Suprapubic skin (tissue), 3 donors: Measurements from ENCODE around the gene PARD3B.

Experiments
- CTCF ChIP-seq, 2 donors: fragments of 200-600 bp in 1 of 2; fragments of 450-650 bp in 1 of 2; sonication (generic) in 1 of 2; IDR thresholded peaks; one replicate each; pipeline ENCODE4 v1.5.1; 2016 to 2019; ENCODE audit warnings: antibody characterized with exemption in 2 of 2, mild to moderate bottlenecking in 1 of 2, moderate library complexity in 1 of 2
- EP300 ChIP-seq: sonication (generic); formaldehyde crosslinking; IDR thresholded peaks from one replicate; pipeline ENCODE4 v1.6.1; 2017; ENCODE audit warnings: antibody characterized with exemption
- POLR2A ChIP-seq, 2 donors: fragments of 450-650 bp; IDR thresholded peaks; one replicate each; pipeline ENCODE4 v1.6.1; 2017; ENCODE audit warnings: antibody characterized with exemption in 2 of 2, mild to moderate bottlenecking in 2 of 2, moderate library complexity in 2 of 2

- TF ChIP-seq CTCF (IDR thresholded peaks at IDR 0.05), result no peak
- no peak for TF ChIP-seq POLR2A (IDR thresholded peaks at IDR 0.05)
- TF ChIP-seq EP300, result no peak
Observed at GRCh38 chr2:204796581-204796980, 251.3 kb downstream of the PARD3B start.
